Caco-2 (cell line): ENCODE data around the gene ADAMTS2. TPM values are rescaled to one million over a fixed set of nuclear protein-coding genes. Genes with fewer than 3 reads are reported as not detected.

Experiments used
- BruUV-seq: library from RNA; stranded (reverse); fragments of 400-500 nt; replicated peaks from 2 replicates; lab custom pipeline; 2021; lab: Mats Ljungman, UMichigan
- CTCF ChIA-PET: fragments of 300-600 bp; sonication (Branson Sonifier 250); formaldehyde crosslinking; loops from one replicate; lab custom pipeline; 2022; ENCODE audit warnings: antibody characterized with exemption; lab: Charles Lee
- POLR2A ChIA-PET: fragments of 300-600 bp; sonication (Branson Sonifier 250); formaldehyde crosslinking; loops from one replicate; lab custom pipeline; 2022; ENCODE audit warnings: antibody characterized with exemption; lab: Charles Lee
- DNase-seq, 2 experiments: peaks; one replicate each; pipeline versions ENCODE4 v3.0.0 to v3.0.0-alpha.2; 2020 to 2022
- H3K27me3 ChIP-seq: replicated peaks from 2 replicates; pipeline ENCODE4 v1.6.0; 2011; ENCODE audit warnings: low read length; ENCODE audit not compliant: control insufficient read depth, insufficient read depth
- H3K36me3 ChIP-seq: 2 replicates; pipeline ENCODE4 v1.5.1; 2011; ENCODE audit warnings: low read length; ENCODE audit not compliant: control insufficient read depth, insufficient read depth
- H3K4me1 ChIP-seq: fragments of 250-450 bp; sonication (Bioruptor Pico); 2 replicates; pipeline ENCODE4 v1.5.1; 2020; ENCODE audit warnings: mild to moderate bottlenecking
- H3K4me3 ChIP-seq: 2 replicates; pipeline ENCODE4 v1.5.1; 2011; ENCODE audit warnings: low read depth, mild to moderate bottlenecking, control low read depth, low read length
- H3K9me3 ChIP-seq: fragments of 250-450 bp; sonication (Bioruptor Pico); 2 replicates; pipeline ENCODE4 v1.5.1; 2020; ENCODE audit warnings: mild to moderate bottlenecking, moderate library complexity
- H3K27ac Mint-ChIP-seq: one replicate; pipeline ENCODE4 v1.8.0; 2022; ENCODE audit warnings: mixed read lengths; ENCODE audit not compliant: unreplicated experiment
- H3K27me3 Mint-ChIP-seq: one replicate; pipeline ENCODE4 v1.8.0; 2022; ENCODE audit warnings: mixed read lengths; ENCODE audit not compliant: insufficient read depth, unreplicated experiment
- H3K36me3 Mint-ChIP-seq: one replicate; pipeline ENCODE4 v1.8.0; 2022; ENCODE audit warnings: mild to moderate bottlenecking, mixed read lengths; ENCODE audit not compliant: insufficient read depth, unreplicated experiment
- H3K4me1 Mint-ChIP-seq: one replicate; pipeline ENCODE4 v1.8.0; 2022; ENCODE audit warnings: low read depth, mixed read lengths; ENCODE audit not compliant: unreplicated experiment
- H3K4me3 Mint-ChIP-seq: one replicate; pipeline ENCODE4 v1.8.0; 2022; ENCODE audit warnings: mild to moderate bottlenecking, moderate library complexity, mixed read lengths; ENCODE audit not compliant: unreplicated experiment
- H3K9me3 Mint-ChIP-seq: one replicate; pipeline ENCODE4 v1.8.0; 2022; ENCODE audit warnings: mixed read lengths; ENCODE audit not compliant: unreplicated experiment
- intact Hi-C: fragments of 100-400 bp; cut with micrococcal nuclease; formaldehyde crosslinking; loops from one replicate; pipeline ENCODE4 v1.10.0; 2022; ENCODE audit not compliant: unreplicated experiment
- total RNA-seq: library from RNA; stranded (reverse); gene quantifications from 2 replicates; pipeline ENCODE4 v1.2.3, GENCODE V29; 2022
- TF ChIP-seq, protein P1 (sequence below), 2 experiments: fragments of 200-600 bp in 1 of 2; IDR thresholded peaks; 1 replicate in 1 of 2; 2 replicates in 1 of 2; pipeline versions ENCODE4 v1.5.1 to v1.8.0; 2011 to 2022; ENCODE audit warnings: antibody characterized with exemption in 1 of 2, control low read depth in 1 of 2, inconsistent platforms in 1 of 2, low read depth in 1 of 2, low read length in 1 of 2, mild to moderate bottlenecking in 1 of 2, moderate library complexity in 1 of 2; ENCODE audit not compliant: insufficient read depth in 1 of 2, severe bottlenecking in 1 of 2, unreplicated experiment in 1 of 2

Gene ADAMTS2
- total RNA-seq, 1 experiment from 2014 or later = 0.05 TPM

DNA sequence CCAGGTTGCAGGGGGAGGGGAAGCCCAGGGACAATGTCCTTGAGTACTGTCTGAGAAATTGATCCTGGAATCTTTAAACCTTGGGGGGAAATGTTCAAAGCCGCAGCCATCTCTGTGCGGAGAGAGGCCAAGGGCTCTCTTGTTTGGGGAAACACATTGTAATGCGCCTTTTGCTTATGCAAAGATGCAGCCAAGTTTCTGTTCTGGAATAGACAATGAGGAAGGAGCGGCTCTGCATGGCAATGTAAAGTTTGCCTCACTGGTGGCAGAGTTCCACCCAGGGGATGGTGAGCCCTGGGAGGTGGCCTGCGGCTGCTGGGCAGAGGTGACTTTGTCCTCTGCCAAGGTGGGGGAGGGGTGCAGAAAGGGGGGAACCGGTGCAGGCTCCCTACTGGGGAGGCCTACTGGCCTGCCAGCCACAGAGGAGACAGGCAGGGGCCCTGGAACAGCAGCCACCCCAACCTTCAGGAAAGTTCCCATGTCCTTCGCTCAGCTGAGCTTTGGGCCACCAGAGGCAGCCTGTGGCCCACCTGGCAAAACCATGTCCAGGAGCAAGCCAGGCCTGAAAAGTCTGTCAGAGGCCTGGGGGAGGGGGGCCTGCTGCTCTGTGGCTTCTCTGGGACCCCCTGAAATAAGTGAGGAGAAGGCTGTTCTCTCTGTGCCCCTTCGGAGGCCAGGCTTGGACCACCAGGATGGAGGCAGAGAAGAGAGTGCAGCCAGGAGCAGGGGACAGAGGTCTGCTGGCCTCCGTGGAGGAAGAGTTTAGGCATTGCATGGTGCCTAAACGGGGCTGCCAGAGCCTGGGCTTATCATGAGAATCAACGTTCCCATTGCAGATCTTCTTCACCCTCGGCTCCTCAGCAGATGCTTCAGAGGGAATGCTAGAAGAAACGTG is 157.3 kb downstream of the ADAMTS2 start:
- BruUV-seq = no TSS peak
- no peaks in the 10 kb centered on the region for H3K9me3 ChIP-seq
- POLR2A ChIA-PET = no interaction called here
- TF ChIP-seq, protein P1, sequence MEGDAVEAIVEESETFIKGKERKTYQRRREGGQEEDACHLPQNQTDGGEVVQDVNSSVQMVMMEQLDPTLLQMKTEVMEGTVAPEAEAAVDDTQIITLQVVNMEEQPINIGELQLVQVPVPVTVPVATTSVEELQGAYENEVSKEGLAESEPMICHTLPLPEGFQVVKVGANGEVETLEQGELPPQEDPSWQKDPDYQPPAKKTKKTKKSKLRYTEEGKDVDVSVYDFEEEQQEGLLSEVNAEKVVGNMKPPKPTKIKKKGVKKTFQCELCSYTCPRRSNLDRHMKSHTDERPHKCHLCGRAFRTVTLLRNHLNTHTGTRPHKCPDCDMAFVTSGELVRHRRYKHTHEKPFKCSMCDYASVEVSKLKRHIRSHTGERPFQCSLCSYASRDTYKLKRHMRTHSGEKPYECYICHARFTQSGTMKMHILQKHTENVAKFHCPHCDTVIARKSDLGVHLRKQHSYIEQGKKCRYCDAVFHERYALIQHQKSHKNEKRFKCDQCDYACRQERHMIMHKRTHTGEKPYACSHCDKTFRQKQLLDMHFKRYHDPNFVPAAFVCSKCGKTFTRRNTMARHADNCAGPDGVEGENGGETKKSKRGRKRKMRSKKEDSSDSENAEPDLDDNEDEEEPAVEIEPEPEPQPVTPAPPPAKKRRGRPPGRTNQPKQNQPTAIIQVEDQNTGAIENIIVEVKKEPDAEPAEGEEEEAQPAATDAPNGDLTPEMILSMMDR (IDR thresholded peaks at IDR 0.05; ENCODE audit: insufficient read depth in 1 of 2, low read depth in 1 of 2, low read length in 1 of 2, severe bottlenecking in 1 of 2, unreplicated experiment in 1 of 2) = no peak
- H3K4me1 ChIP-seq = no peaks in the 10 kb centered on the region
- intact Hi-C loops = no loop called here
- H3K27me3 Mint-ChIP-seq = no peaks in the 10 kb centered on the region
- no peak overlapping the region for H3K4me3 Mint-ChIP-seq
- no peaks in the 10 kb centered on the region for H3K36me3 Mint-ChIP-seq
- no peaks in the 10 kb centered on the region for H3K9me3 Mint-ChIP-seq
- H3K27me3 ChIP-seq = no peaks in the 10 kb centered on the region
- no peak overlapping the region for H3K27ac Mint-ChIP-seq
- no peaks in the 10 kb centered on the region for H3K4me1 Mint-ChIP-seq
- CTCF ChIA-PET = no interaction called here
- H3K36me3 ChIP-seq = no peaks in the 10 kb centered on the region
- no peak for DNase-seq
- no peak overlapping the region for H3K4me3 ChIP-seq

DNA sequence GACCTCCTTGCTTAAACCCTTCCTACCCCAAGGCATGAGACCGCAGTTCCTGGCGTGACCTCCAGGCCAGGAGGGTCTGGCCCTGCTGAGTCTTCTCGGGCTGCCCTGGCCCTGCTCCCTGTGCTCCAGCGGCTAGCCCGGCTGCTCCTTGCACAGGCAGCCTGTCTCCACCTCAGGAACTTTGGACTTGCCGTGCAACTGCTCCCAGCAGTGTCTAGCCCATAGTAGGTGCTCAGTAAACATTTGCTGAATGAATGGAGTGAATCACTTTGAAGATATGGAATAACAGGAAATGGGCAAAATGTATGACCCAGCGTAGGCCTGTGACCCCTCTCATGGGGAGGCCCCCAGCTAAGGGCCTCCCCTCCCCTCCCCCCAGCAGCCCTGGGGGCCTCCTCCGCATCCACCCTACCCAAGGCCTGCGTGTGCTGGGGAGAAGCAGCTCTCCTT is 158.0 kb downstream of the ADAMTS2 start:
- Histone ChIP-seq H3K4me3 (no peak overlapping the region), H3K4me1 (no peaks in the 10 kb centered on the region), H3K27me3 (no peaks in the 10 kb centered on the region), H3K36me3 (no peaks in the 10 kb centered on the region), H3K9me3 (no peaks in the 10 kb centered on the region)
- no peak overlapping the region for H3K4me3 Mint-ChIP-seq
- ChIA-PET POLR2A (no interaction called here), CTCF (no interaction called here)
- H3K36me3 Mint-ChIP-seq = no peaks in the 10 kb centered on the region
- H3K27me3 Mint-ChIP-seq = no peaks in the 10 kb centered on the region
- intact Hi-C loops = no loop called here
- TF ChIP-seq, protein P1 (IDR thresholded peaks at IDR 0.05; ENCODE audit: insufficient read depth in 1 of 2, low read depth in 1 of 2, low read length in 1 of 2, severe bottlenecking in 1 of 2, unreplicated experiment in 1 of 2) = no peak
- H3K4me1 Mint-ChIP-seq = no peaks in the 10 kb centered on the region
- no peaks in the 10 kb centered on the region for H3K9me3 Mint-ChIP-seq
- peak in 1 of 2 experiments; percentile 50 for DNase-seq
- H3K27ac Mint-ChIP-seq = no peak overlapping the region
- no TSS peak for BruUV-seq

DNA sequence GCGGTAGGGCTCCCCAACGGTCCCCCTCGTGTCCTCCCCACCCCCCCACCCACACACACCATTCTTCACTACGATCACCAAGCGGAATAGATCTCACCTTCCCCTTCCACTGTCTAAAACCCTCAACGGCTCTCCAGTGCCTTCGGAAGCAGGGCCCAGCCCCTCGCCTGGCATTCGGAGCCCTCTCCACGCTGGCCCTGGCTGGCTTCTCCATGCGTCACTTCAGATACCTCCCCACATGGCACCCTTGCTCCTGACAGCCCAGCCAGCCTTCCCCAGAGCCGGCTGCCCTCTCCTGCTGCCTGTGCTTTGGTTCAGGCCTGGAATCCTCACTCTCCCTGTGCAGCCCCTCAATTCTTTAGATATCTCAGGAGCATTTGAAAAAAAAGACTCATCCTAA is 158.5 kb downstream of the ADAMTS2 start:
- no TSS peak for BruUV-seq
- no peak overlapping the region for H3K4me3 ChIP-seq
- Mint-ChIP-seq H3K27ac (no peak overlapping the region), H3K36me3 (no peaks in the 10 kb centered on the region), H3K9me3 (no peaks in the 10 kb centered on the region), H3K4me1 (no peaks in the 10 kb centered on the region), H3K4me3 (no peak overlapping the region), H3K27me3 (no peaks in the 10 kb centered on the region)
- intact Hi-C loops = no loop called here
- CTCF ChIA-PET = no interaction called here
- H3K9me3 ChIP-seq = no peaks in the 10 kb centered on the region
- no peak for DNase-seq
- POLR2A ChIA-PET = no interaction called here
- H3K36me3 ChIP-seq = no peaks in the 10 kb centered on the region
- no peaks in the 10 kb centered on the region for H3K27me3 ChIP-seq
- H3K4me1 ChIP-seq = no peaks in the 10 kb centered on the region
- TF ChIP-seq, protein P1 (IDR thresholded peaks at IDR 0.05; ENCODE audit: insufficient read depth in 1 of 2, low read depth in 1 of 2, low read length in 1 of 2, severe bottlenecking in 1 of 2, unreplicated experiment in 1 of 2) = no peak
